GM12878 (cell line): Measurements from ENCODE around the gene CNTN4. TPM values are rescaled to one million over a fixed set of nuclear protein-coding genes. Genes with fewer than 3 reads are reported as not detected.

ENCODE experiments used
- CBX3 ChIP-seq: fragments of 200-600 bp; sonication (generic); IDR thresholded peaks from 2 replicates; pipeline ENCODE4 v1.6.1; 2016; ENCODE audit warnings: low read depth, borderline replicate concordance
- E2F8 ChIP-seq: fragments of 450-650 bp; IDR thresholded peaks from 2 replicates; pipeline ENCODE4 v1.6.1; 2018; ENCODE audit warnings: mild to moderate bottlenecking, low read depth, moderate library complexity; ENCODE audit not compliant: partially characterized antibody
- FOS ChIP-seq: IDR thresholded peaks from 3 replicates; pipeline ENCODE4 v1.6.1; 2011; ENCODE audit warnings: borderline replicate concordance; ENCODE audit not compliant: insufficient read length; ENCODE audit errors: extremely low read depth
- HDAC2 ChIP-seq: fragments of 200-600 bp; sonication (generic); IDR thresholded peaks from 2 replicates; pipeline ENCODE4 v1.6.1; 2017
- HDGF ChIP-seq: fragments of 450-650 bp; IDR thresholded peaks from 2 replicates; pipeline ENCODE4 v1.6.1; 2016; ENCODE audit warnings: antibody characterized with exemption
- HSF1 ChIP-seq: fragments of 150-350 bp; IDR thresholded peaks from 2 replicates; pipeline ENCODE4 v1.6.1; 2014; ENCODE audit warnings: mild to moderate bottlenecking, low read depth, low read length
- KLF5 ChIP-seq: fragments of 450-650 bp; IDR thresholded peaks from 2 replicates; pipeline ENCODE4 v1.6.1; 2014; ENCODE audit warnings: mild to moderate bottlenecking; ENCODE audit not compliant: partially characterized antibody
- POLR2AphosphoS2 ChIP-seq: IDR thresholded peaks from 2 replicates; pipeline ENCODE4 v1.6.1; 2011; ENCODE audit warnings: low read depth, mild to moderate bottlenecking, low read length, improper control_type of control experiment, moderate library complexity
- RFX5 ChIP-seq: IDR thresholded peaks from 2 replicates; pipeline ENCODE4 v1.6.1; 2011; ENCODE audit warnings: low read depth, low read length, improper control_type of control experiment
- SMC3 ChIP-seq: IDR thresholded peaks from 2 replicates; pipeline ENCODE4 v1.6.1; 2011; ENCODE audit warnings: low read length, improper control_type of control experiment, borderline replicate concordance
- SP1 ChIP-seq: IDR thresholded peaks from one replicate; pipeline ENCODE4 v1.6.1; 2011; ENCODE audit warnings: low read depth, low read length
- SPI1 ChIP-seq: IDR thresholded peaks from 2 replicates; pipeline ENCODE4 v1.6.1; 2011; ENCODE audit warnings: low read depth, mild to moderate bottlenecking, low read length, moderate library complexity, borderline replicate concordance; ENCODE audit not compliant: insufficient read depth
- ZBTB4 ChIP-seq: fragments of 450-650 bp; formaldehyde crosslinking; IDR thresholded peaks from 2 replicates; pipeline ENCODE4 v1.4.0; 2022; ENCODE audit warnings: mild to moderate bottlenecking, moderate library complexity
- ZNF384 ChIP-seq: IDR thresholded peaks from 2 replicates; pipeline ENCODE4 v1.6.1; 2012; ENCODE audit warnings: low read depth, mild to moderate bottlenecking, low read length, improper control_type of control experiment, borderline replicate concordance
- polyA plus RNA-seq, 11 experiments: library from polyadenylated mRNA; depleted of rRNA in 4 of 11; unstranded in 6 of 11; stranded (reverse) in 5 of 11; fragments of >200 nt; fragmentation: Nextera tagmentation in 4 of 11; fragmentation: Illumina TruSeq in 1 of 11; extraction: Ambion mirVana in 4 of 11; extraction: Trizol in 1 of 11; gene quantifications; 1 replicate in 1 of 11; 2 replicates in 10 of 11; pipeline versions ENCODE4 v1.2.1 to v1.2.3, GENCODE V29; 2011 to 2016; ENCODE audit warnings: inconsistent platforms in 2 of 11, missing spikeins in 2 of 11, low read depth in 1 of 11
- total RNA-seq, 4 experiments: library from RNA; depleted of rRNA in 3 of 4; stranded (reverse); fragments of >200 nt in 3 of 4; fragmentation: Illumina TruSeq in 1 of 4; extraction: Trizol in 1 of 4; gene quantifications; 2 replicates each; pipeline versions ENCODE4 v1.2.1 to v1.2.3, GENCODE V29; 2013 to 2021
- TF ChIP-seq, protein P1 (sequence below): fragments of 450-650 bp; IDR thresholded peaks from 2 replicates; pipeline ENCODE4 v1.6.1; 2017; ENCODE audit warnings: low read depth, mild to moderate bottlenecking, moderate library complexity
- TF ChIP-seq, protein P2 (sequence below): IDR thresholded peaks from 2 replicates; pipeline ENCODE4 v1.6.1; 2012; ENCODE audit warnings: low read depth, low read length, improper control_type of control experiment
- TF ChIP-seq, protein P3 (sequence below): fragments of 450-650 bp; IDR thresholded peaks from 2 replicates; pipeline ENCODE4 v1.6.1; 2017; ENCODE audit warnings: antibody characterized with exemption, mild to moderate bottlenecking, moderate library complexity

CNTN4 gene
- total and polyA plus RNA-seq, 10 of the 15 experiments (the other 5 are each of a cell fraction or from before 2014, with no cell fraction given), result 0.05 to 0.43 (median 0.15) TPM; not detected in 1

GRCh38 chr3:2535206-2535605 lies 436.5 kb downstream of the CNTN4 start (continued):
- TF ChIP-seq FOS, result no peak
- no peak for TF ChIP-seq RFX5
- TF ChIP-seq SMC3, result peak; percentile 27; the same call in 1 of the 2 replicates
- TF ChIP-seq CBX3, result no peak
- TF ChIP-seq E2F8, result no peak
- no peak for TF ChIP-seq POLR2AphosphoS2
- TF ChIP-seq, protein P1, sequence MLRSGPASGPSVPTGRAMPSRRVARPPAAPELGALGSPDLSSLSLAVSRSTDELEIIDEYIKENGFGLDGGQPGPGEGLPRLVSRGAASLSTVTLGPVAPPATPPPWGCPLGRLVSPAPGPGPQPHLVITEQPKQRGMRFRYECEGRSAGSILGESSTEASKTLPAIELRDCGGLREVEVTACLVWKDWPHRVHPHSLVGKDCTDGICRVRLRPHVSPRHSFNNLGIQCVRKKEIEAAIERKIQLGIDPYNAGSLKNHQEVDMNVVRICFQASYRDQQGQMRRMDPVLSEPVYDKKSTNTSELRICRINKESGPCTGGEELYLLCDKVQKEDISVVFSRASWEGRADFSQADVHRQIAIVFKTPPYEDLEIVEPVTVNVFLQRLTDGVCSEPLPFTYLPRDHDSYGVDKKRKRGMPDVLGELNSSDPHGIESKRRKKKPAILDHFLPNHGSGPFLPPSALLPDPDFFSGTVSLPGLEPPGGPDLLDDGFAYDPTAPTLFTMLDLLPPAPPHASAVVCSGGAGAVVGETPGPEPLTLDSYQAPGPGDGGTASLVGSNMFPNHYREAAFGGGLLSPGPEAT, result 0 out of 2 replicates have a peak, but pooled peaks have one; percentile 51
- TF ChIP-seq HSF1, result no peak
- TF ChIP-seq, protein P2, sequence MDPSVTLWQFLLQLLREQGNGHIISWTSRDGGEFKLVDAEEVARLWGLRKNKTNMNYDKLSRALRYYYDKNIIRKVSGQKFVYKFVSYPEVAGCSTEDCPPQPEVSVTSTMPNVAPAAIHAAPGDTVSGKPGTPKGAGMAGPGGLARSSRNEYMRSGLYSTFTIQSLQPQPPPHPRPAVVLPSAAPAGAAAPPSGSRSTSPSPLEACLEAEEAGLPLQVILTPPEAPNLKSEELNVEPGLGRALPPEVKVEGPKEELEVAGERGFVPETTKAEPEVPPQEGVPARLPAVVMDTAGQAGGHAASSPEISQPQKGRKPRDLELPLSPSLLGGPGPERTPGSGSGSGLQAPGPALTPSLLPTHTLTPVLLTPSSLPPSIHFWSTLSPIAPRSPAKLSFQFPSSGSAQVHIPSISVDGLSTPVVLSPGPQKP, result no peak
- TF ChIP-seq HDAC2, result no peak
- TF ChIP-seq SPI1, result no peak; the same call in 1 of the 2 replicates
- no peak for TF ChIP-seq HDGF
- TF ChIP-seq KLF5, result no peak
- no peak for TF ChIP-seq ZNF384
- TF ChIP-seq, protein P3, sequence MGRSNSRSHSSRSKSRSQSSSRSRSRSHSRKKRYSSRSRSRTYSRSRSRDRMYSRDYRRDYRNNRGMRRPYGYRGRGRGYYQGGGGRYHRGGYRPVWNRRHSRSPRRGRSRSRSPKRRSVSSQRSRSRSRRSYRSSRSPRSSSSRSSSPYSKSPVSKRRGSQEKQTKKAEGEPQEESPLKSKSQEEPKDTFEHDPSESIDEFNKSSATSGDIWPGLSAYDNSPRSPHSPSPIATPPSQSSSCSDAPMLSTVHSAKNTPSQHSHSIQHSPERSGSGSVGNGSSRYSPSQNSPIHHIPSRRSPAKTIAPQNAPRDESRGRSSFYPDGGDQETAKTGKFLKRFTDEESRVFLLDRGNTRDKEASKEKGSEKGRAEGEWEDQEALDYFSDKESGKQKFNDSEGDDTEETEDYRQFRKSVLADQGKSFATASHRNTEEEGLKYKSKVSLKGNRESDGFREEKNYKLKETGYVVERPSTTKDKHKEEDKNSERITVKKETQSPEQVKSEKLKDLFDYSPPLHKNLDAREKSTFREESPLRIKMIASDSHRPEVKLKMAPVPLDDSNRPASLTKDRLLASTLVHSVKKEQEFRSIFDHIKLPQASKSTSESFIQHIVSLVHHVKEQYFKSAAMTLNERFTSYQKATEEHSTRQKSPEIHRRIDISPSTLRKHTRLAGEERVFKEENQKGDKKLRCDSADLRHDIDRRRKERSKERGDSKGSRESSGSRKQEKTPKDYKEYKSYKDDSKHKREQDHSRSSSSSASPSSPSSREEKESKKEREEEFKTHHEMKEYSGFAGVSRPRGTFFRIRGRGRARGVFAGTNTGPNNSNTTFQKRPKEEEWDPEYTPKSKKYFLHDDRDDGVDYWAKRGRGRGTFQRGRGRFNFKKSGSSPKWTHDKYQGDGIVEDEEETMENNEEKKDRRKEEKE, result no peak
- TF ChIP-seq SP1, result peak; percentile 18
- TF ChIP-seq ZBTB4 (CRISPR knock-in tag), result no peak
